ENCODE data around the gene SOCS6.
"Not testable (repeated sequence)": the region's sequence is repeated elsewhere in the genome, so short reads cannot be mapped to it uniquely, and the experiment has no call there.

The SOCS6 gene

GRCh38 chr18:70354771-70355170 is 65.9 kb downstream of the SOCS6 start:
- H3K27me3 ChIP-seq, result no peaks in the 10 kb centered on the region
- H3K36me3 ChIP-seq, result no peaks in the 10 kb centered on the region
- H3K9me3 ChIP-seq, result no peaks in the 10 kb centered on the region
- no peak overlapping the region for H3K4me3 ChIP-seq (ENCODE audit: low read depth, low read length)
- H3K4me1 ChIP-seq, result no peaks in the 10 kb centered on the region
- no peak for DNase-seq
- TF ChIP-seq CTCF (IDR thresholded peaks at IDR 0.05; ENCODE audit: low read depth, low read length), result no peak

GRCh38 chr18:70355620-70356385 is 67.0 kb downstream of the SOCS6 start:
- no peaks in the 10 kb centered on the region for H3K4me1 ChIP-seq
- no peaks in the 10 kb centered on the region for H3K36me3 ChIP-seq
- no peaks in the 10 kb centered on the region for H3K27me3 ChIP-seq
- no peak for DNase-seq
- no peak overlapping the region for H3K4me3 ChIP-seq (ENCODE audit: low read depth, low read length)
- no peaks in the 10 kb centered on the region for H3K9me3 ChIP-seq
- TF ChIP-seq CTCF (IDR thresholded peaks at IDR 0.05; ENCODE audit: low read depth, low read length), result no peak

- H3K27me3 ChIP-seq; DNase-seq; H3K36me3 ChIP-seq; H3K4me3 ChIP-seq (ENCODE audit: low read depth, low read length); H3K4me1 ChIP-seq; H3K9me3 ChIP-seq: not testable (repeated sequence)
Observed at GRCh38 chr18:70358105-70358406, 69.2 kb downstream of the SOCS6 start.

GRCh38 chr18:70359071-70359470 is 70.2 kb downstream of the SOCS6 start:
- Histone ChIP-seq H3K36me3 (no peaks in the 10 kb centered on the region), H3K4me3 (ENCODE audit: low read depth, low read length) (no peak overlapping the region), H3K27me3 (no peaks in the 10 kb centered on the region), H3K9me3 (no peaks in the 10 kb centered on the region), H3K4me1 (no peaks in the 10 kb centered on the region)
- TF ChIP-seq CTCF (IDR thresholded peaks at IDR 0.05; ENCODE audit: low read depth, low read length), result no peak
- DNase-seq, result no peak

- DNase-seq, result no peak
- no peaks in the 10 kb centered on the region for H3K36me3 ChIP-seq
- no peaks in the 10 kb centered on the region for H3K4me1 ChIP-seq
- TF ChIP-seq CTCF (IDR thresholded peaks at IDR 0.05; ENCODE audit: low read depth, low read length), result no peak
- no peaks in the 10 kb centered on the region for H3K27me3 ChIP-seq
- no peak overlapping the region for H3K4me3 ChIP-seq (ENCODE audit: low read depth, low read length)
- no peaks in the 10 kb centered on the region for H3K9me3 ChIP-seq
Observed at GRCh38 chr18:70362258-70362657, 73.4 kb downstream of the SOCS6 start.

GRCh38 chr18:70363861-70364260 is 75.0 kb downstream of the SOCS6 start:
- Histone ChIP-seq H3K36me3 (no peaks in the 10 kb centered on the region), H3K9me3 (no peaks in the 10 kb centered on the region), H3K4me3 (ENCODE audit: low read depth, low read length) (no peak overlapping the region), H3K27me3 (no peaks in the 10 kb centered on the region), H3K4me1 (no peaks in the 10 kb centered on the region)
- no peak for TF ChIP-seq CTCF (IDR thresholded peaks at IDR 0.05; ENCODE audit: low read depth, low read length)
- no peak for DNase-seq

GRCh38 chr18:70365361-70365760 is 76.5 kb downstream of the SOCS6 start:
- Histone ChIP-seq H3K27me3 (no peaks in the 10 kb centered on the region), H3K9me3 (no peaks in the 10 kb centered on the region), H3K36me3 (no peaks in the 10 kb centered on the region), H3K4me3 (ENCODE audit: low read depth, low read length) (no peak overlapping the region), H3K4me1 (no peaks in the 10 kb centered on the region)
- no peak for TF ChIP-seq CTCF (IDR thresholded peaks at IDR 0.05; ENCODE audit: low read depth, low read length)
- DNase-seq, result no peak
